ENCODE data around the gene SNED1.
"Not testable (repeated sequence)": the region's sequence is repeated elsewhere in the genome, so short reads cannot be mapped to it uniquely, and the experiment has no call there.

The SNED1 gene

GRCh38 chr2:240974771-240975572, 23.4 kb upstream of the SNED1 start:
- Histone ChIP-seq H3K4me3 (no peak overlapping the region), H3K9me3 (no peaks in the 10 kb centered on the region), H3K4me1 (peaks cover 0 to 4% (median 0%) of the 10 kb centered on the region in 4 donors), H3K27me3 (peaks cover 0 to 52% of the 10 kb centered on the region in 2 donors), H3K27ac (no peak overlapping the region), H3K36me3 (no peaks in the 10 kb centered on the region)
- DNase-seq, result no peak
- TF ChIP-seq CTCF (IDR thresholded peaks at IDR 0.05), result no peak
- intact Hi-C loops (cut with DNase I; ENCODE audit: low total_unique reads), result no loop called here

GRCh38 chr2:240975903-240976302, 22.5 kb upstream of the SNED1 start:
- H3K27ac ChIP-seq; intact Hi-C loops (cut with DNase I; ENCODE audit: low total_unique reads); H3K36me3 ChIP-seq; H3K4me3 ChIP-seq; H3K4me1 ChIP-seq; DNase-seq; H3K9me3 ChIP-seq: not testable (repeated sequence)
- peaks cover 0 to 43% of the 10 kb centered on the region in 2 donors for H3K27me3 ChIP-seq

- peaks cover 0 to 25% of the 10 kb centered on the region in 2 donors for H3K27me3 ChIP-seq
- intact Hi-C loops (cut with DNase I; ENCODE audit: low total_unique reads), result no loop called here
- DNase-seq, result peak; percentile 4 to 9
- no peak overlapping the region for H3K4me3 ChIP-seq
- H3K4me1 ChIP-seq, result peaks cover 0 to 8% (median 1%) of the 10 kb centered on the region in 4 donors
- H3K9me3 ChIP-seq, result no peaks in the 10 kb centered on the region
- H3K36me3 ChIP-seq, result no peaks in the 10 kb centered on the region
- no peak overlapping the region for H3K27ac ChIP-seq
- no peak for TF ChIP-seq CTCF (IDR thresholded peaks at IDR 0.05)
Measured at GRCh38 chr2:240981280-240981679, 17.1 kb upstream of the SNED1 start.

GRCh38 chr2:240981871-240982800, 16.3 kb upstream of the SNED1 start:
- DNase-seq, result peak; percentile 16 to 45
- Histone ChIP-seq H3K27ac (no peak overlapping the region), H3K4me3 (no peak overlapping the region), H3K27me3 (peaks cover 0 to 30% of the 10 kb centered on the region in 2 donors), H3K4me1 (peaks cover 0 to 15% (median 8%) of the 10 kb centered on the region in 4 donors), H3K36me3 (no peaks in the 10 kb centered on the region), H3K9me3 (no peaks in the 10 kb centered on the region)
- no peak for TF ChIP-seq CTCF (IDR thresholded peaks at IDR 0.05)
- intact Hi-C loops (cut with DNase I; ENCODE audit: low total_unique reads), result no loop called here

GRCh38 chr2:240982821-240983281, 15.6 kb upstream of the SNED1 start:
- Histone ChIP-seq H3K9me3 (peaks cover 0 to 4% (median 1%) of the 10 kb centered on the region in 3 donors), H3K4me1 (peaks cover 0 to 22% (median 15%) of the 10 kb centered on the region in 4 donors), H3K27ac (no peak overlapping the region), H3K36me3 (no peaks in the 10 kb centered on the region), H3K27me3 (peaks cover 0 to 33% of the 10 kb centered on the region in 2 donors), H3K4me3 (no peak overlapping the region)
- peak; percentile 15 to 41 for DNase-seq
- intact Hi-C loops (cut with DNase I; ENCODE audit: low total_unique reads), result no loop called here
- no peak for TF ChIP-seq CTCF (IDR thresholded peaks at IDR 0.05)
